GM12891 (cell line): ENCODE measurements around the gene PRRT1B.
A peak's percentile ranks its signal among the peaks of the same experiment; 100 is the strongest.

Experiments used
- DNase-seq: peaks from one replicate; pipeline ENCODE4 v3.0.0; 2011; ENCODE audit warnings: low spot score; ENCODE audit not compliant: insufficient read length
- FAIRE-seq: peaks from 2 replicates; lab custom pipeline; 2011; peaks lifted over from hg19 to GRCh38; lab: Jason Lieb, UNC
- PAX5 ChIP-seq: IDR thresholded peaks from 2 replicates; pipeline ENCODE4 v1.6.1; 2011; ENCODE audit warnings: low read length, moderate library complexity, mild to moderate bottlenecking; ENCODE audit not compliant: insufficient read depth, severe bottlenecking
- POLR2A ChIP-seq: IDR thresholded peaks from 2 replicates; pipeline ENCODE4 v1.6.1; 2011; ENCODE audit warnings: low read depth, low read length, control low read depth
- POLR2AphosphoS5 ChIP-seq: IDR thresholded peaks from 2 replicates; pipeline ENCODE4 v1.6.1; 2011; ENCODE audit warnings: low read depth, low read length, control low read depth
- POU2F2 ChIP-seq: IDR thresholded peaks from 2 replicates; pipeline ENCODE4 v1.6.1; 2011; ENCODE audit warnings: low read depth, mild to moderate bottlenecking, control low read depth, low read length, moderate library complexity
- SPI1 ChIP-seq: IDR thresholded peaks from 2 replicates; pipeline ENCODE4 v1.6.1; 2011; ENCODE audit warnings: low read depth, low read length, control low read depth
- TAF1 ChIP-seq: IDR thresholded peaks from 2 replicates; pipeline ENCODE4 v1.6.1; 2011; ENCODE audit warnings: low read depth, low read length, control low read depth

PRRT1B gene

GRCh38 chr9:131522257-131523085 is 22.9 kb upstream of the PRRT1B start:
- FAIRE-seq: no peak

GRCh38 chr9:131523086-131523388 is 22.3 kb upstream of the PRRT1B start:
- FAIRE-seq: no peak
- TF ChIP-seq POU2F2 (no peak), POLR2A (no peak), SPI1 (no peak), PAX5 (no peak), POLR2AphosphoS5 (no peak), TAF1 (no peak)
- no peak for DNase-seq

More at GRCh38 chr9:131522257-131523085, 22.9 kb upstream of the PRRT1B start:
- no peak for DNase-seq
- TF ChIP-seq PAX5 (no peak), POLR2A (peak; percentile 24; the same call in 1 of the 2 replicates)

- FAIRE-seq (no peak), DNase-seq (no peak)
- no peak for TF ChIP-seq POLR2A
- no peak for TF ChIP-seq SPI1
- TF ChIP-seq POU2F2: no peak
- TF ChIP-seq PAX5: no peak
- TF ChIP-seq TAF1: no peak
- no peak for TF ChIP-seq POLR2AphosphoS5
These were observed 21.6 kb upstream of the PRRT1B start for GRCh38 chr9:131523451-131524435.

GRCh38 chr9:131524665-131525315 is 20.5 kb upstream of the PRRT1B start:
- DNase-seq: no peak
- FAIRE-seq: no peak
- no peak for TF ChIP-seq POU2F2
- TF ChIP-seq PAX5: no peak
- no peak for TF ChIP-seq POLR2AphosphoS5
- no peak for TF ChIP-seq POLR2A
- TF ChIP-seq SPI1: no peak
- TF ChIP-seq TAF1: no peak

- FAIRE-seq (no peak), DNase-seq (no peak)
- TF ChIP-seq TAF1: no peak
- no peak for TF ChIP-seq POLR2AphosphoS5
- TF ChIP-seq SPI1: no peak
- no peak for TF ChIP-seq POU2F2
- TF ChIP-seq PAX5: no peak
- TF ChIP-seq POLR2A: no peak
These were observed 19.4 kb upstream of the PRRT1B start for GRCh38 chr9:131525643-131526565.

GRCh38 chr9:131528186-131528585 is 17.1 kb upstream of the PRRT1B start:
- no peak for FAIRE-seq
- DNase-seq: no peak
- no peak for TF ChIP-seq TAF1
- no peak for TF ChIP-seq SPI1
- TF ChIP-seq POLR2A: no peak
- TF ChIP-seq POLR2AphosphoS5: no peak
- no peak for TF ChIP-seq POU2F2
- no peak for TF ChIP-seq PAX5

GRCh38 chr9:131528886-131529505 is 16.3 kb upstream of the PRRT1B start:
- no peak for TF ChIP-seq TAF1
- no peak for TF ChIP-seq POU2F2
- no peak for TF ChIP-seq SPI1
- TF ChIP-seq POLR2A: no peak
- no peak for TF ChIP-seq PAX5
- no peak for TF ChIP-seq POLR2AphosphoS5
- FAIRE-seq (no peak), DNase-seq (no peak)
